IPS-11a (cell line): Measurements from ENCODE around the gene ENAM.

ENCODE experiments used
- H3K4me3 ChIP-seq: one replicate; pipeline ENCODE4 v1.5.1; 2013; ENCODE audit warnings: low read depth, low read length, control low read depth

Gene ENAM, protein sequence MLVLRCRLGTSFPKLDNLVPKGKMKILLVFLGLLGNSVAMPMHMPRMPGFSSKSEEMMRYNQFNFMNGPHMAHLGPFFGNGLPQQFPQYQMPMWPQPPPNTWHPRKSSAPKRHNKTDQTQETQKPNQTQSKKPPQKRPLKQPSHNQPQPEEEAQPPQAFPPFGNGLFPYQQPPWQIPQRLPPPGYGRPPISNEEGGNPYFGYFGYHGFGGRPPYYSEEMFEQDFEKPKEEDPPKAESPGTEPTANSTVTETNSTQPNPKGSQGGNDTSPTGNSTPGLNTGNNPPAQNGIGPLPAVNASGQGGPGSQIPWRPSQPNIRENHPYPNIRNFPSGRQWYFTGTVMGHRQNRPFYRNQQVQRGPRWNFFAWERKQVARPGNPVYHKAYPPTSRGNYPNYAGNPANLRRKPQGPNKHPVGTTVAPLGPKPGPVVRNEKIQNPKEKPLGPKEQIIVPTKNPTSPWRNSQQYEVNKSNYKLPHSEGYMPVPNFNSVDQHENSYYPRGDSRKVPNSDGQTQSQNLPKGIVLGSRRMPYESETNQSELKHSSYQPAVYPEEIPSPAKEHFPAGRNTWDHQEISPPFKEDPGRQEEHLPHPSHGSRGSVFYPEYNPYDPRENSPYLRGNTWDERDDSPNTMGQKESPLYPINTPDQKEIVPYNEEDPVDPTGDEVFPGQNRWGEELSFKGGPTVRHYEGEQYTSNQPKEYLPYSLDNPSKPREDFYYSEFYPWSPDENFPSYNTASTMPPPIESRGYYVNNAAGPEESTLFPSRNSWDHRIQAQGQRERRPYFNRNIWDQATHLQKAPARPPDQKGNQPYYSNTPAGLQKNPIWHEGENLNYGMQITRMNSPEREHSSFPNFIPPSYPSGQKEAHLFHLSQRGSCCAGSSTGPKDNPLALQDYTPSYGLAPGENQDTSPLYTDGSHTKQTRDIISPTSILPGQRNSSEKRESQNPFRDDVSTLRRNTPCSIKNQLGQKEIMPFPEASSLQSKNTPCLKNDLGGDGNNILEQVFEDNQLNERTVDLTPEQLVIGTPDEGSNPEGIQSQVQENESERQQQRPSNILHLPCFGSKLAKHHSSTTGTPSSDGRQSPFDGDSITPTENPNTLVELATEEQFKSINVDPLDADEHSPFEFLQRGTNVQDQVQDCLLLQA

DNA sequence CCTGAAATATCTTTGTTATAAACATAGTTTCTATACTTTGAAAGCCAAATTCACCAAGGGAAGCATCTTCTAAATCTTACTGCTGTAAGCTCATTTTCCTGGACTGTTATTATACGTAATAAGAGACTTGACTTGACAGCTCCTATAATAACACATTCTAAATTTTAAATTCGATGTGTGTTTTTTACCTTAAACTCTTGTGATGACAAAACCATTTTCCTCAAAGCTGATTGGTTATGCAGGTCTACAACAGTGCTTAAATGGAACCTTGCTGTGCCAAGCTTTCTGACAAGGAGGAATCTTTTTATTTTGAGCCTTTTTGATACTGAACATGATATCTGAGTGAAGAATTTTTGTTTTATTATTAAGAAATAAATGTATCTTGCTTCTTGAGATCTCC, at the start of gene ENAM:
ENAM (plus strand) TSS at position 301 of the 400 bp plus-strand sequence. CDS start 757 bp downstream, outside the sequence.
- H3K4me3 ChIP-seq = no peak within 1 kb of the TSS

DNA sequence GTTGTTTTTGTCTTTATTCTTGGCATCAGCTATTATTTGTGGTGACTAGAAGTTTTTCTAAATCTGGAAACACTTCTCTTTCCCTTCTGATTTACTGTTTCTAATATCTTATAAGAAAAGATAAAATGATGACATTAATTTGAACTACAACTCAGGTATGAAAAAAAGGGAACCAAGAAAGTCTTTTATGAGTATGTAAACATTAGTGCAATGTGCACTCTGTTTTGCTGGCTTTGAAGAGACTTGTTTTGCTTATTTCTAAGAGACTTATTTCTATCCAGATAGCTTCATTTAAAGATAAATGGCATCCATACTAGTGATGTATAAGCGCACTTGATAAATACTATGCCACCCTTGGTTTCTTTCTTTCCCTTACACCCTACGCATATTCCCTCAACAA, 46.6 kb upstream of the ENAM start:
- H3K4me3 ChIP-seq = no peak overlapping the region

DNA sequence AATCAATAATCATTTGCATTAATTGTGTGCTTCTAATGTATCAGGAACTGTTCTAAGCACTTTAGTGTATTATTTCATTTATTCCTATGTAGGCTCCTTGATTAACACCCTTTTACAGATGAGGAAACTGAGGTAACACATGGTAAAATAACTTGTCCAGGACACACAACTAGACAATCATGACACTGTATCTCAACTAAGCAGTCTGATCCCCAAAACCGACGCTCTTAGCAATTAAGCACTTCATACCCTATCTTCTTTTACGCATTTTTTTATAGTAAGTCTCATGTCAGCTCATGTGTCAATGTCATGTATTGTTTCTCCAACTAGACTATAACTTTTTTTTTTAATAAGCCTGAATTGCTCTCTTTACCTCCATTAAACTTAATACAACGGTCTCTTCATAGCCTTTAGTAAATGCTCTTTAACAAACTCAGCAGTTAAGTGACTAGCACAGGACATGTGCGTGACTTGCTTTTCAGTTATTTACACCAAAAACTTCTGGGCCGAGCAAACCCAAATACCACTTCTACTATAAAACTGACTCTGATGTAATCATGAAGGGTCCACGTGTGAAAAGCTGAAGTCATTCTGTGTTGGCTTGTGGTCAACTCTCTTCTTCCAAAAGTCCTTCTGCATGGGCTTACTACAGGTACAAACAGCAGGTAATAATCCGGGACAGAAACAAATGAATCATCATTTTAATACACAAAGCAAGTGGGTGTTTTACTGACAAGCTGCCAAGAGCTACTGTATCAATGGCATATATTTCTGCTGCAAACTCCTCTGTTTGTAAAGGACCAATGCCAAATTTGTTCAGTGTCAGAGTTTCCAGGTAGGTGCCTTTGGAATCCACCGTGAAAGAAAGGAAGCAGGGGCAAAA, 44.4 kb upstream of the ENAM start:
- no peak overlapping the region for H3K4me3 ChIP-seq

DNA sequence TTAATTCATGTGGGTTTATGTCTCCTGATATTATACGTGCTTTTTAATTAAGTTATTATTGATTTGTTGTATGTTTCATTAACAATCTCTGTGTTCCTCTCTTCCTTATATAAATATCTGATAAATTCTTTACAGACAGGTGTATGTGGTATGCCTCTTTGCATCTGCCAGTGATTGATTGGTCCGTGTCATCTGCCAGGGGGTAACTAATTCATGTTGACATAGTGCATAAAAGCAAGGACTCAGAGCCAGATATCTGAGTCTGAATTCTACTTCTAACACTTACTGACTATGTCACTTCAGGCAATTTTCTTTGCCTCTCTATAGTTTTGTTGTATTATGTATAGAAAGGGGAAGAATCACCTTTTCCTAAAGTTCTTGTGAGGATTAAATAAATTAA, 41.7 kb upstream of the ENAM start:
- H3K4me3 ChIP-seq = no peak overlapping the region

DNA sequence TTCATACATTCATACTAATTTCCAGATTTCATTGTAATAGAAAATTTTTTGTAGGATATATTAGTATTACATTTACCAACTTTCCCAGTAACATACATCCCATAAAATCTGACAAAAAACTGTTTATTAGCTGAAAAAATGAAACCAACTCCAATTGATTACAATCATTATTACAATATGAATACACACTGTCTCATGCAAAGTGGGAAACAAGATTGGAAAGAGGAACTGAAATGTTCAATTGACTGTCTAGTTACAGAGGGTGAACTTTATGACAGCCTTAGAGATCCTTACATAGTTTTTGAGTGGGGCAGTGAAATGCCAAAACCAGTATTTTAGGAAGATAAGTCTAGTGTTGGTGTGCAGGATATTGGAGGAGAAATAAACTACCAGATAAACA, 38.8 kb upstream of the ENAM start:
- H3K4me3 ChIP-seq = no peak overlapping the region

DNA sequence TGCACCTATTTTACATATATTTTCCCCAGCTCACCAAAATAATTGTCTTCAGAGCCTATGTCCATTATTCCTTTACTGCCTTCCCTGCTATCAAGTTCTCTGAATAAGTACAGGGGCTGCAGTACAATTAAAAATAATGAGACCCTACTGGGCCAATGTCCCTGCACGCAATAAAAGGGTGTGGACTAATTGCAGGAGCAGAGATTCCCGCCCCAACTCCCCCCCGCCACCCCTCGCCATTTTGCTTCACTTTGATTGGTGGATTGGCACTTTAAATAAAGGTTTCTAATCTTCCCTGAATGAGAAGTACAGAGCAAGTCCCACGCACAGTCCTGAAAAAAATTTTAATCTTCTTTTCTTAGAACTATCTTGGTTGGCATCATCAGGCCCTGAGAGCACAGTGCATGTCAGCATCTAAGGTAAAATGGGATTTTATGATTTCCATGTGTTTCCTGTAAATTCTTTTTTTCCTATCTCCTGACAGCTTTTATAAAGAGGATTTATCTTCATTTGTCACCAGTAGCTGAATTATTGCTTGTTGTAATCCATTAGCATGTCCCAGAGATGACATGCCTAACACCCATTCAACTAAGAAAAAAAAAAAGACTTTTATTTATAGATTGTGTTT, 36.5 kb upstream of the ENAM start, which contains the start of gene AMBN:
AMBN (plus strand) TSS at position 302 of the 628 bp plus-strand sequence; CDS start at position 405, 103 bp downstream.
- no peak within 1 kb of the TSS for H3K4me3 ChIP-seq

DNA sequence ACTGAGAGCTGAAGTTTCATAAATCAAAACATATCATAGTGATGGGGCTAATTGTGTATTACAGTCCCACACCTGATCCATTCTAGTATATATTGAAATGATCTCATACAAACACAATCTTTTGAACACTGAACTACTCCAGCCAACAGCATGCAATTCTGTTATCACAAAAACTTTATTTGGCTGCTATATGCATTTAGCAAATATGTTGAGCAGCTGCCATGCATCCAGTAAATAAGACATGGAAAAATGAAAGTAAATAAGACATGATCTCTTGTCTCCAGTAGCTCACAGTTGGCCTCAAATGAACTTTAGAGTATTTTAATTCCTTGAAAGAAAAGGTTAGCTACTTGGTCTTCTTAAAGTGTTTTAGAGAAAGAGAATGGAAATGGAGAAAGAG, 34.3 kb upstream of the ENAM start:
- H3K4me3 ChIP-seq = no peak overlapping the region

DNA sequence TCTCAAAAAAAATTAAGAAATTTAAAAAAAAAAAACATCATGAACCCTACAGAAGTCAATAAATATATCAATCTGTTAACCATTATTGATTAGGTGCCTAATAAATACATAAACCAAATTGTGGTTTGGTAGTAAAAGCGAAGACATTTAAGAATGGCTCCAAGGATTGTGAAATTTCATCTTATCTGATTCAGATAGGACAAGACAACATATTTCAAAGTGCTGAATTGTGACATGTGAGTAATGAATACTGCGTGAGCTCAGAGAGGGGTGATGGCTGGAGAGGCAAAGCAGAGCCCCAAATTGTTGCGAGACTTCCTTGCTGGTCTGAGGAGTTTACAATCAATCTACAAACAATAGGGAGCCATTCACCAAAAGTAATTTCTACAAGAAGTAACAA, 28.2 kb upstream of the ENAM start:
- H3K4me3 ChIP-seq = no peak overlapping the region

DNA sequence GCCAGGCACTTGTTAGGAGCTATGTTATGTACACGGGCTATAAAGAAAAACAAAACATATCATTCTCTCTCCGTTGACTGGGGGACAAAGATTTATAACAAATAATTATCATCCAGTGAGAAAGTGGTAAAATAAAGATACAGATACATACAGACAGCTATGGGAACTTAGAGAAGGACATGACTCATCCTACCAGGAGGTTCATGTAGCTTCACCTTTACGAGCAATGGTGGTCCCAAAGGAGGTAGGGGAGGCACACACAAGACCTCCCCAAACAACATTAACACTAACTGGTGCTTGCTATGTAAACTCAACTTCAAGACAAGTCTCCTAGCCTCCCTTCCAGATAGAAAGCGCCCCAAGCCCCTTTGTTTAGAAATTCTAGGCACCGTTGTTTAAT, 27.6 kb upstream of the ENAM start:
- no peak overlapping the region for H3K4me3 ChIP-seq

DNA sequence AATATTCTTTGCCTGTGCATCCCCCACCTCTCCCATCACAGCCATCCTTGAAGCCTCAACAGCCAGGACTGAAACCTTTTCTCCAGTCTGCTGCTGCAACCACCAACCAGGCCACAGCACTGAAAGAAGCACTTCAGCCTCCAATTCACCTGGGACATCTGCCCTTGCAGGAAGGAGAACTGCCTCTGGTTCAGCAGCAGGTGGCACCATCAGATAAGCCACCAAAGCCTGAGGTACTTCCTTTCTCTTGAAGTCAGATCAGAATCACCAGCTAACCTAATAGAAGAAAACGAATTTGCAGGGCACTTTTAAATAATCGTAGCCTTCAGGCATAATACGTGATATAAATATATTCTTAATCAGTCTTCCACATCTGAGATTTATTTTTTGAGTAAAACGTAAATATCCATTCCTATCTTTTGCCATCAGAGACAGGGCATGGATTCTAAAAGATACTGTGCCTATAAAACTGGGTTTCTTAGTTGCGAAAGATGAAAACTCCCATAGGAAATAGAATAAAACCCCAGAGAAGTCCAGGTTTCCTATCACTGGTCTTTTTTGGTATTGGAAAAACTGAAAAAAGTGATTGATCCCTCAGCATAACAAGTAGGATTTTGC, 27.0 kb upstream of the ENAM start:
- H3K4me3 ChIP-seq = no peak overlapping the region

DNA sequence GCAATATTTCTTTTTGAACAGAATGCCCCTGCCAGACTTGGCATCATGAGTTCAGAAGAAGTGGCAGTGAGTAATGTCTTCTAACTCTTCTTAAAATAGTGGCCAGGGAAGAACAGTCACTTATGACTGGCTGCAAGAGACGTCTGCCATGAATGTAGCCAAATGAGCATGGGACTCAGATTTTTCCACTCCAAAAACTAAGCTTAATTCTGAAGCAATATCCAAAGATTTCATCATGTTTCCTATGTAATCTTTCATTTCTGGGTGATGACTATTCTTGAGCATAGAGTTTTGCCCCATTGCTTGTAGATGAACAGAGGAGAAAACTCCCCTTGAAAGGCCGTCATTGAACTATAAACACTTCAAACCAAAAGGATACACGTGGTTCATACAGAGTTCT, 24.7 kb upstream of the ENAM start:
- no peak overlapping the region for H3K4me3 ChIP-seq

DNA sequence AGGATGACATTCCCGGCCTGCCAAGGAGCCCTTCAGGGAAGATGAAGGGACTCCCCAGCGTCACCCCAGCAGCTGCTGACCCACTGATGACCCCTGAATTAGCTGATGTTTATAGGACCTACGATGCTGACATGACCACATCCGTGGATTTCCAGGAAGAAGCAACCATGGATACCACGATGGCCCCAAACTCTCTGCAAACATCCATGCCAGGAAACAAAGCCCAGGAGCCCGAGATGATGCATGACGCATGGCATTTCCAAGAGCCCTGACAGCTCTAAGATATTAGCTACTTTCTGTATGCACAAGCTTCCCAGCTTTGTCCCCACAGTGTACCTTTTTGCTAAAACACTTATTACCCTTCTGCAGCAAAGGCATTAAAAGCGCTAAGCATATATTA, 22.1 kb upstream of the ENAM start:
- no peak overlapping the region for H3K4me3 ChIP-seq

DNA sequence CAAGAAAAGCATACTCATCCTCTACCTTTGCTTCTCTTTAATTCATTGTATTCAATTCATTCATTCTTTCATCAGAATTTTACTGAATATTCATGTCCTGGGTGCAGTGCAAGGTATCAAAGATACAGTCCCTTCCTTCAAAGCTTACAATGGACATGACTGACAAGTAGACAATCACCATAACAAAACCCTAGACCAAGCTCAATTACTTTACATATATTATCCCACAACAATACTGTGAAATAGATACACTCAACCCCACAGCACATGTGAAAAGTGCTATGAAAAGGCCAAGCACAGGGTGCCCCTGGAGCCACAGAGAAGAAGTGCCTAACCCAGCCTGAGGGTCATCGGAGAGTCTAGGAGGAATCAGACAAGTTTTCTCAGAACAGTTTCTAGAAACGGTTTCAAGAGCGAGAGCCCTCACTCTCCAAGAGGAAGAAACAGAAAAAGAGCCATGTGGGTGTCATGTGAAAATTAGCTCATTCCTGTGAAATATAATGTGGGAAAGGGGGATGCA, 21.1 kb upstream of the ENAM start:
- no peak overlapping the region for H3K4me3 ChIP-seq

DNA sequence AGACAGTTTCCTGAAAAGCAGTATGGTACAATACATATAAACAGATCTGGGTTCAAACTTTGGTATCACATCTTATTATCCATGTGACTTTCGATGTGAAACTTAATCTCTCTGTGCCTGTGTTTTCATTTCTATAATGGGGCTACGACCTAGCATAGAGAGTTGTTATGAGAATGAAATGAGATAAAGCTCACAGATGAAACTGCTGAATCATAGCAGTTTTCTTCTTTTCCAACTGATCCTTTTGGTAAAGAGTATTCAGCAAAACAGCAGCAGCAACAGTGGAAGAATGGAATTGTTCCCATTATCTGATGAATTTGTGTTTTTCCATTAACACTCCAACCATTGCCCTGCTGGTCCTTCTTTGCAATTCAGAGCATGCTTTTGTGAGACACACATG, 20.2 kb upstream of the ENAM start:
- H3K4me3 ChIP-seq = no peak overlapping the region

DNA sequence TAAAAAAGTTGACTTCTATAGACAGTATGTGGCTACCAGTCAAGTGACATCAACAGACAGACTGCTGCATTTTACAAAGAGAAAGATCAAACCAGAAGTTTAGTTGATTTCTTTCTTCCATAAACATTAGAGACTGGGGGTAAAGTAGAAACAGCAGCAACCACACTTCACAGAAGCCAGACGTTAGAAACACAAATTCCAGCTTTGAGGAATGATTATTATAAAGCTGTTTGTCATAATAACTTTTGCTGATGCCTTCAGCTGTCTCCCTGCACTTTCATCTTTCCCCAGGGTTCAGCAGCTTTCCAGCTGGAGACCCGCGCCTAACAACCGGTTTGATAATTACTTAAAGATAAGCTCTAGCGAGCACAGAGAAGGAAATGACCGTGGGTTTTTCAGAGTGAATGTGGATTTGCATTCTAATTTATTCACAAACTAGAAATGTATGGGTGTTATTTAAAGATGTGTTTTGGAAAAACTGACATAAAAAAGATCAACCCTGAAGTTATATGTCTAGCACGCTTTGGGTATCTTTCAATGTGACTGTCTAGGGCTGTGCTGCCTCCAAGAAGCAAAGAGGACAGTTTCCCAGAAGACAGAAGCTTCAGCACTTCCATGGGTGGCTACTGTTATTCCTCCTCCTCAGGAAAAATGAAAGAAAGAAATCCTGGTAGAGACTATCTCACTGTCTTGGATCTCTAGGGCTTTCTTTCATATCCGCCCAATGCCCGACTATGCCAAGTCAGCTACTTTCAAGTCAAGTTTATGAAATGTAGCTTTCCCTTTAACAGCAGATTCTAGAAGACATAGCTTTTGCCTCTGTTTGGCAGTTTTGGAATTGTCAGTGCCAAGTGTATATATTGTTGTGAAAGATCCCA, 15.0 kb upstream of the ENAM start:
- no peak overlapping the region for H3K4me3 ChIP-seq

DNA sequence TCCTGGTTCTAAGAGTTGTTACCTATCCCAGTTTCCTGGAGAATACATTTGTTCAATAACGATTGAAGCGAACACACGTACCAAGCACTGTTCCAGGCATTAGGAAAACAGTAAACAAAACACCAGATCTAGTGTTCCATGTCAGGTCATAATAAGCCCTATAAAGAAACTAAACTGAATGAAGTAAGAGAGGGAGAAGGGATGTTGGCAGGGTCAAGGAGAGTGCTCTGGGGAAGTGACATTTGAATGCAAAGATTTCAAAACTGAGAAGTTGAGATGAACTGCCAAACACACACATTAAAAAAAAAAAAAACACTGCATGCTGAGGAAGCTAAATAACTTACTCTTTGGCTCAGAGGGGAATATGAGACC, 14.4 kb upstream of the ENAM start:
- H3K4me3 ChIP-seq = no peak overlapping the region

DNA sequence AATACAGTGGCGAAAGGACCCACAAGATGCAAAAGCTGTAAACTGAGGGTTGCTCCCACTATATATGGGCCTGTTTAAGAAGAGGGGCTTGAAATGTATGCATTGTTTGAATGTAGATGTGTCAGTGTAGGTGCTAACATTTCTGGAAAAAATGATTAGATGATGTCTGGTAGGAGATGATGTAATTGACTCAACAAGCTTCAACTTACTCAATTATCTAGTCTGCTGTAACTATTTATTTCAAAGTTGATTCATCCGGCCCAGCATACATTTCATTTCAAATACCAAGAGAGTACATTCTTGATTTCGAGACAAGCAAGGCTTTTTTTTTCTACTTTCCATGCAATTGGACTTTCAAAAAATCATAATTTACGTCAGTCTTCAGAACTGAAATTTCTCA, 9.3 kb upstream of the ENAM start:
- no peak overlapping the region for H3K4me3 ChIP-seq

DNA sequence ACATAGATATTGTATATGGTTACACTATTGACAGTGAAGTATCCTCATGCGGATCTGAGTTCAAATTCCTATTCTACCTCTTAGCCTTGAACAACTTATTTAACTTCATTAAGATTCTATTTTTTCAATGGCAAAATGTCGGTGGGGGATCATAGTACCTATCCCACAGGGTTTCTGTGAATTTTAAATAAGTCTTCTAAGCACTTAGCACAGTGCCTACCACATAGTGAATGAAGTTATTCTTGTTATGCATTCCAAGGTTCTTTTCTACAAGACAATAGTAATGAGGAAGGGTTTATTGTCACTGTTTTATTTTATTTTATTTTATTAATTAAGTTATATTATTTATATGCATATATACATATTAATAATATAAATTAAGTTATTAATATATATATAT, 8.8 kb upstream of the ENAM start:
- no peak overlapping the region for H3K4me3 ChIP-seq
